Activated T-cell treated with anti-CD3 and anti-CD28 coated beads, Interleukin-2, amount 50 U/mL, for 72 hours (primary cell): Measurements from ENCODE around the gene CCDC167. TPM values are rescaled to one million over a fixed set of nuclear protein-coding genes. Genes with fewer than 3 reads are reported as not detected.
"Not testable (repeated sequence)": the region's sequence is repeated elsewhere in the genome, so short reads cannot be mapped to it uniquely, and the experiment has no call there.

Source experiments
- ATAC-seq, 2 donors: fragments of 150-1000 bp; cut with Tn5 transposase; replicated peaks in 1 of 2; 2 replicates each; pipeline ENCODE4 v1.10.0; 2021; ENCODE audit warnings: moderate library complexity in 2 of 2, mild to moderate bottlenecking in 1 of 2
- DNase-seq, 2 donors: peaks; one replicate each; pipeline ENCODE4 v3.0.0; 2021 to 2022; ENCODE audit warnings: mixed read lengths in 1 of 2
- H3K27ac Mint-ChIP-seq: one replicate; pipeline ENCODE4 v1.8.0; 2022; ENCODE audit warnings: mild to moderate bottlenecking, moderate library complexity, mixed read lengths
- H3K27me3 Mint-ChIP-seq: one replicate; pipeline ENCODE4 v1.8.0; 2022; ENCODE audit warnings: low read depth, mixed read lengths
- H3K36me3 Mint-ChIP-seq, 2 donors: one replicate each; pipeline ENCODE4 v1.8.0; 2022; ENCODE audit warnings: mixed read lengths in 2 of 2, mild to moderate bottlenecking in 1 of 2; ENCODE audit not compliant: insufficient read depth in 2 of 2
- H3K4me1 Mint-ChIP-seq: one replicate; pipeline ENCODE4 v1.8.0; 2022; ENCODE audit warnings: low read depth, mixed read lengths
- H3K4me3 Mint-ChIP-seq, 2 donors: one replicate each; pipeline ENCODE4 v1.8.0; 2022; ENCODE audit warnings: mild to moderate bottlenecking in 2 of 2, mixed read lengths in 2 of 2, moderate library complexity in 2 of 2
- H3K9me3 Mint-ChIP-seq, 2 donors: one replicate each; pipeline ENCODE4 v1.8.0; 2022; ENCODE audit warnings: mixed read lengths in 2 of 2
- total RNA-seq, 2 donors: library from RNA; stranded (reverse); gene quantifications; one replicate each; pipeline ENCODE4 v1.2.3, GENCODE V29; 2022

The CCDC167 gene
- total RNA-seq, 2 donors from 2014 or later = 32.2 to 36.4 TPM

DNA sequence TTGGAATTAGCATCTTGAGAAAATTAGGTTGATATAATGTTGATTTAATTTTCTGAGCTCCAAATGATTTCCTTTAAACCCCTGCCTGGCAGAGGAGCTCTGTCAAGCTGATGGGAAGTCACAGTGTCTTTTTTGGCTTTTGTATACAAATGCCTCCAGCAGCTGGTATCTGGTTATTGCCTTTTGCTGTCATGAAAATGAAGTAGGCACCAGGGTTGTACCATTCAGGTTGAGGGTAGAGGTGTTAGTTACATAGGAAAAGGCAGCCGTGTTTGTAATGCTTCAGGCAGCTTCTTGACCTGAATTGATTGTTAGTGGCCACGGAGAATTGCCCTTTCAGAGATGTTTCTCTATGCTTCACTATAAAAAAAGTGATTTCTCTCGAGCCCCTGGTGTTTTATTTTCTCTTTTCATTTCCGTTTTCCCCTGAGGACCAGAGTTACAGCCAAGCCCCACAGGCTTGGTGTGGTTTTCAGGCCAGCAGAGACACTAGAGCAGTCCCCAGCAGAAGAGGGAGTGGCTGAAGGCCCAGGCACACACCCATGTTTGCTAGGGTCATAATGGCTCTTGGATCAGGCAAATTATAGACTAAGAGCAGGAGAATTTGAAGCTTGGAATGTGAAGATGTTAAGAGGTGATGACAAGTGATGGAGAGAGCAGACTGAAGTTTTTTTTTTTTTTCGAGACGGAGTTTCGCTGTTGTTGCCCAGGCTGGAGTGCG, 45.1 kb downstream of the CCDC167 start:
- no peak for ATAC-seq
- H3K36me3 Mint-ChIP-seq = peaks cover 12 to 36% of the 10 kb centered on the region in 2 donors
- H3K27ac Mint-ChIP-seq = no peak overlapping the region
- peaks cover 23% of the 10 kb centered on the region for H3K4me1 Mint-ChIP-seq
- no peaks in the 10 kb centered on the region for H3K27me3 Mint-ChIP-seq
- H3K9me3 Mint-ChIP-seq = no peaks in the 10 kb centered on the region
- H3K4me3 Mint-ChIP-seq = no peak overlapping the region
- no peak for DNase-seq

DNA sequence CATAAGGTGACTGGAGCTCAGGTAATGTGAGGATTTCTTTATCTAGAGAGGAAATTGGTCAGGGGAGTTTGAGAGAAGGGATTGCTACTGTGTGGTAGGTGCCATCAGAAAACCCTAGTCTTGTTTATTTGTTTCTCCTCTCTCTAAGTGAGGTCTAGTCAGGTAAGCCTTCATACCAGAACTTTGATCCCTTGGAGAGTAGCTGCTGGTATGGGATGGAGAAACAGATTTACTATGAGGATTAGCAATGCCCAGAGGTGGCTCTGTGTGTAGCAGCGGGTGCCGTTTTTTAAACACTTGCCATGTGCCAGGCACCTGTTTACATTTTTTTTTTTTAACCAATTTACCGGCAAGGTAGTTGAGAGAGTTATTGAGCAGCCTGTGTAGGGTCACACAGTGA, 47.2 kb downstream of the CCDC167 start:
- no peak overlapping the region for H3K4me3 Mint-ChIP-seq
- no peak overlapping the region for H3K27ac Mint-ChIP-seq
- no peaks in the 10 kb centered on the region for H3K27me3 Mint-ChIP-seq
- H3K36me3 Mint-ChIP-seq = peaks cover 12 to 28% of the 10 kb centered on the region in 2 donors
- H3K4me1 Mint-ChIP-seq = peaks cover 23% of the 10 kb centered on the region
- DNase-seq (no peak), ATAC-seq (no peak)
- H3K9me3 Mint-ChIP-seq = no peaks in the 10 kb centered on the region

DNA sequence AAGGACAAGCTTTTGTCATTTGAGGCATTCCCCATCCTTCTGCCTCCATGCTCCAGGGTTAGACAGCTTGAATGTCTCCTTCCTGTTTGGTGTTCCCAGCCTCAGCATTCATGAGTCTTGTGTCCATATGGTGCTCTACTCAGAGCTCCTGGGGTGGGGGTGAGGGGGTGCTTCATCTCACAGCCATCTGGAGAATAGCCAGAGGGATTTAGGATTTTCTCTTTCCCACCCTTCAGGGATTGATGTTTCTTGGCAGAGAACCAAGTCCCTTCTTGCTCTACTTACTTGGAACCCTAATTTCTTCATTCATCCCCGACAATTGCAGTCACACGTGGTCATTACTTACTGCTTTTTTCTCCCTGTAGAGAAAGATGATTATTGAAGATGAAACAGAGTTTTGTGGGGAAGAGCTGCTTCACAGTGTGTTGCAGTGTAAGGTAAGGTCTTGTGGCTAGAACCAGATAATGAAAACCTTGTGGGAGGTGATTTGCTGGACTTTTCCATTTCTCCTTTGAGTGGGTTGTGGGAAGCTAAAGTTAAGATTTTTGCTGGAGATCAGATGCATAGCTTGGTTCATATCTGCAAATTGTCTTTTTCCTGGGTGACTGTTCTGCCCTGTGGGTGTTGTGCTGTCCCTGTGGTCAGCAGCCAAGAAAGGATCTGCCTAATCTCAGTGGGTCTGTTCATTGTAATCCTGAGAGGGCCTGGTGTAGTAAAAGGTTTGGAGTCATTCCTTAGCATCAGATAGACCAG, 48.1 kb downstream of the CCDC167 start:
- Mint-ChIP-seq H3K27me3 (no peaks in the 10 kb centered on the region), H3K36me3 (peaks cover 13 to 33% of the 10 kb centered on the region in 2 donors)
- ATAC-seq = peak in 1 of 2 donors; percentile 30

DNA sequence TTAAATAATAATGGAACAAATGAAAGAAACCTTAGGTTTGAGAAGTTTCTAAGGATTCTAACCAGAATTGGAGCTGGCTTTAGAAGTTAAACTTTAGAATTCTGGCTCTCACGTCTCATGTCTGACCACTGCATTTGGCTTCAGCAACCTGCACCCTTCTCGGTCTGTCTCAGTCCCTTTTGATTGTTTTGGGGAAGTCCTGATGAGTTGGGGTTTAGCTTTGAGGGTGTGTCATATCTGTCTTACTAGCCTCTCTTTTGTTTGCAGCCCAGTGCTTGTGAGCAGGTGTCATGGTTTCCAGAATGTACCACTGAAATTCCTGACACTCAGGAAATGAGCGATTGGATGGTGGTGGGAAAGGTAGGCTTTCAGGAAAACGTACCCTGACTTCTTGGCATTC, 49.7 kb downstream of the CCDC167 start:
- no peaks in the 10 kb centered on the region for H3K27me3 Mint-ChIP-seq
- H3K4me3 Mint-ChIP-seq = no peak overlapping the region
- ATAC-seq = peak in 1 of 2 donors; percentile 60
- no peak overlapping the region for H3K27ac Mint-ChIP-seq
- DNase-seq = no peak
- no peaks in the 10 kb centered on the region for H3K9me3 Mint-ChIP-seq
- peaks cover 23% of the 10 kb centered on the region for H3K4me1 Mint-ChIP-seq
- H3K36me3 Mint-ChIP-seq = peaks cover 16 to 31% of the 10 kb centered on the region in 2 donors

More for the DNA sequence above, 48.1 kb downstream of the CCDC167 start:
- DNase-seq = no peak
- peaks cover 23% of the 10 kb centered on the region for H3K4me1 Mint-ChIP-seq
- no peaks in the 10 kb centered on the region for H3K9me3 Mint-ChIP-seq
- no peak overlapping the region for H3K4me3 Mint-ChIP-seq
- H3K27ac Mint-ChIP-seq = no peak overlapping the region

DNA sequence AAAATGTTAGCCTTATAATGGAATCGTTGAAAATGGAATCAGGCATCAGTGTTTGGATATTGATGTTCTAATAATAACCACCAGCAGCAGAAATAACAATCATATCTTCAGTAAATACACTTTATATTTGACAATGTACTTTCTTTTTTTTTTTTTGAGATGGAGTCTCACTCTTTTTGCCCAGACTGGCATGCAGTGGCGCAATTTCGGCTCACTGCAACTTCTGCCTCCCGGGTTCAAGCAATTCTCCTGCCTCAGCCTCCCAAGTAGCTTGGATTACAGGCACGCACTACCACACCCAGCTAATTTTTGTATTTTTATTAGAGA, 56.5 kb downstream of the CCDC167 start:
- not testable (repeated sequence) for H3K27me3 Mint-ChIP-seq, H3K9me3 Mint-ChIP-seq, ATAC-seq, DNase-seq
- H3K4me1 Mint-ChIP-seq = peaks cover 42% of the 10 kb centered on the region
- peak overlapping the region; percentile 68 to 87 for H3K4me3 Mint-ChIP-seq
- H3K27ac Mint-ChIP-seq = peak overlapping the region; percentile 97
- H3K36me3 Mint-ChIP-seq = peaks cover 7 to 26% of the 10 kb centered on the region in 2 donors

DNA sequence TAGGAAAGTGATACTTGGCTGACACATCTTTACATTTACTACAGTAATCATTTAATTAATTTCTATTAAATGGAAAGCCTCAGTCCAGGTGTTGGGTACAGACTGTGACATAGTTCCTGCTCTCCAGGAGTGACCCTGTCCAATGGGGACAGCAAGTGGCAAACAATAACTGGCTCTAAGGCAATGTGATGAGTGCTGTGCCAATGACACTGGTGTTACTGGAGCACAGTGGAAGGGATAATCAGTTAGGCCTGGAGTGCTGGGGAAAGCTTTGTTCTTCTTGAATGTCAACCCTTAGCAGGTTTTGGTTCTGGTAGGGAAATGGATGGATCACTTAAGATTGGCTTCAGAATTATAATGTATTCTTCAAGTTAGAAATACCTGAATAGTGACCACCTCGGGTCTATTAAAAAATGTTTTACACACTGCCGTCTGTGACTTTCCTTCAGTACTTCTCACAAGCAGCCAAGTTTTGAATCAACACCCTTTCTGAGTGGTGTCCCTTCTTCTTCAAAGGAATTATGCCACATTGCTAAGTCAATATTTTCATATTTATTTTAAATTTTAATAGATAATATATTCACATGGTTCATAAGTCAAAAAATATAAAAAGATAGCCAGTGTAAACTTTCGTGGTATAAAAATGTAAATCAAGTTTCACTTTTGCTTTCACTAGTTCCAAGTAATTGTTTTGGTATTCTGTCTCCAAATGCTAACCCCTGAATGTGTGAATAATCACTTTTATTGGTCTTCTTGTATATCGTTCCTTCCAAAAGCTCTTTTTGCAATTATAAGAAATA, 57.1 kb downstream of the CCDC167 start:
- H3K4me3 Mint-ChIP-seq = peak overlapping the region; percentile 68 to 87

DNA sequence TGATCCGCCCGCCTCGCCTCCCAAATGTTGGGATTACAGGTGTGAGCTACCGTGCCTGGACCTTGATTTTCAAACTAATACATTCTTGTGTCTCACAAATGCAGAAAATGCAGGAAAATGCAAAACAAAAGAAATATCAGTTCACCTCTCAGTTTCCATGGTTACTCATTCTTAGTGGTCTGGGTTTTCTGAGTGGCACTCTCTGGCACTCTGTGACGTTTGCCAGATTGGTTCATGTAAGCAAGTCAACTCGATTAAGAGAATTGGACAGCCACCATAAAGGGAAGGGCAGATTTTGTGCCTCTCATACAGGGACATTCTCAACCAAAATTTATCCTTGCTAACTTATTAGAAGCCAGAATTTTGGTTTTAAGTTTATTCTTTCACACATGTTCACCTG, 58.0 kb downstream of the CCDC167 start:
- Mint-ChIP-seq H3K36me3 (peaks cover 7 to 28% of the 10 kb centered on the region in 2 donors), H3K9me3 (no peaks in the 10 kb centered on the region), H3K27ac (peak overlapping the region; percentile 50), H3K4me1 (peaks cover 57% of the 10 kb centered on the region), H3K4me3 (no peak overlapping the region), H3K27me3 (no peaks in the 10 kb centered on the region)
- ATAC-seq = peak; percentile 27 to 61
- DNase-seq = no peak

More for the DNA sequence above, 57.1 kb downstream of the CCDC167 start:
- Mint-ChIP-seq H3K27me3 (no peaks in the 10 kb centered on the region), H3K4me1 (peaks cover 47% of the 10 kb centered on the region), H3K36me3 (peaks cover 10 to 29% of the 10 kb centered on the region in 2 donors), H3K9me3 (no peaks in the 10 kb centered on the region), H3K27ac (peak overlapping the region; percentile 97)
- DNase-seq (no peak), ATAC-seq (peak; percentile 15 to 41)

DNA sequence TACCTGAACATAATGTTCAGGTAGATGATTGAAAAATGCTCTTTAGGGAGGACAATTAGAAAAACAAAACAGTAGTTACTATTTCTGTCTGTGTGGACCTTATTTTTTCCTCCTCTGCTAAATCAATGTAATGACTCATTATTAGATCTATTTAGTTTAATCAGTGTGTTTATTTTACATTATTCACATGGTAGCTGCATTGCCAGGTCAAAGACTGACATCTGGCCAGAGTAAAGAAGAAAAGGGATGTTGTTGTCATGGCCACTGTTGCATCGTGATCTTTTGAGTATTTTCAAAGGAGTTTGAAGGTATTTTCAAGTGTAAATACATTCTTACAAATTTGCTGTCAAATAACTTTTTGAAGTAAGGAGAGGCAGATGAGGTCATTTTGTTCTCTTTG, 60.8 kb downstream of the CCDC167 start:
- no peaks in the 10 kb centered on the region for H3K27me3 Mint-ChIP-seq
- H3K4me3 Mint-ChIP-seq = no peak overlapping the region
- no peaks in the 10 kb centered on the region for H3K9me3 Mint-ChIP-seq
- H3K36me3 Mint-ChIP-seq = peaks cover 10 to 23% of the 10 kb centered on the region in 2 donors
- peaks cover 79% of the 10 kb centered on the region for H3K4me1 Mint-ChIP-seq
- DNase-seq = no peak
- no peak overlapping the region for H3K27ac Mint-ChIP-seq
- no peak for ATAC-seq

DNA sequence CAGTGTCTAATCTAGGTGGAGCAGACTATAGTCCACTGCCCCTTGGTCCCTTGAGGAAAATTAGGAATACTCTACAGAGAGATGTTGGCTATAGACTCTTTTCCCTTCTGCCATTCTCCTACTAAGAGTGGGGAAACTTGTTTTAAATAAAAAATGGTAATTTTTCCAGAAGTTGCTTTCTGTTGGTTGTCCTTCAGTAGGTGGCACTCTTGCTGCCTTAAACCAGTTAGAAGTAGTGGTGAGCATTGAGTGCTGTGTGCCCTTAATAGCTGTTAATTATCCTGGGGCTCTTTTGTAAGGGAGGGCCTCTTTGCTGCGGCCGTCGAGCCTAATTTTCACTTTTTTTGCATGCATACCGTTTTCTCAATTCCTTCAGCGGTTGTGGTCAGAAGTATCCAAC, 63.9 kb downstream of the CCDC167 start:
- no peak overlapping the region for H3K27ac Mint-ChIP-seq
- H3K9me3 Mint-ChIP-seq = no peaks in the 10 kb centered on the region

DNA sequence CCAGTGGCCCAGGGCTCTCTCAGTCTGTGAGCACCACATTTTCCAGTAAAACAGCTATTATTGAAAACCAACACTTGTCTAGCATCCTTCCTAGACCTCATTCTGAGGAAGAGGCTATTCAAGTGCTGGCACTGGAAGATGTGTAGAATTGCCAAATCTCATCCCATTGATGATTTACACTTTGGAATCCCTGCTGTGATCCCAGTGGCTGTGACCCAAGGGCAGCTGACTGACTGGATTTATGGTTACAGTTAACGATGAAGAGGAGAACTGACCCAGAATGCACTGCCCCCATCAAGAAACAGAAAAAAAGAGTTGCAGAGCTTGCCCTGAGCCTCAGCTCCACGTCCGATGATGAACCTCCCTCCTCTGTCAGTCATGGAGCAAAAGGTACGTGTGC, 64.3 kb downstream of the CCDC167 start:
- Mint-ChIP-seq H3K27me3 (no peaks in the 10 kb centered on the region), H3K9me3 (no peaks in the 10 kb centered on the region), H3K4me1 (peaks cover 62% of the 10 kb centered on the region), H3K4me3 (peak overlapping the region in 1 of 2 donors; percentile 51), H3K36me3 (peaks cover 14 to 19% of the 10 kb centered on the region in 2 donors), H3K27ac (peak overlapping the region; percentile 99)
- ATAC-seq (no peak), DNase-seq (no peak)

More for the DNA sequence above, 63.9 kb downstream of the CCDC167 start:
- no peaks in the 10 kb centered on the region for H3K27me3 Mint-ChIP-seq
- peak overlapping the region in 1 of 2 donors; percentile 51 for H3K4me3 Mint-ChIP-seq
- peaks cover 62% of the 10 kb centered on the region for H3K4me1 Mint-ChIP-seq
- H3K36me3 Mint-ChIP-seq = peaks cover 14 to 19% of the 10 kb centered on the region in 2 donors
- no peak for DNase-seq
- ATAC-seq = no peak

DNA sequence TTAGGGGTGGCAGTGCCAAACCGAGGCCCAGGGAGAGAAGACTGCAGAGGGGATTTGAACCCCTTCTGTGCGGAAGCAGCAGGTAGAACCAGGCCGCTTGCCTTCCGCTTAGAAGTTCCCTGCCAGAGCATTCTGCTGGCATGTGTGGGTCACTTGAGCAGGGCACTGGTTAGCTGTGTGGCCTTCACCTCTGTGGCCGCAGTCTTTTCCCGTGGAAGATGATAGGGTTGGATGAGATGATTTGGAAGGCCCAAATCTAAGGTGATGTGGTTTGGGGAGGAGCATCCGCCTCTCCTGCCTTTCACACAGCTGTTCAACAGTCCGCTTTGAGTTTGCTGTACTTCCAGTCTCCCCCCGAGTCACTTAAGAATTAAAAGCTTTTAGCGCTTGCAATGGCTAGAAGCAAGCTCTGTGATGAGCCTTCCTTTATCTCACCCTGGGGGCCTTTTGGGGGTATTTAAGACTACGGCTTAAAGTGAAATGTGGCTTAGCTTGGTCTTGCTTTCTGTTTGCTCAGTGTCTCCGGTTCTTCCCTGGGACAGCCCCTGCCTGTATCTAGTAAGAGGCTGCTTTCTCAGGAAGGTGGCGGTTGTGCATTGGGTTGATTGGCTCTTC, 65.9 kb downstream of the CCDC167 start:
- Mint-ChIP-seq H3K4me1 (peaks cover 52% of the 10 kb centered on the region), H3K27ac (peak overlapping the region; percentile 99), H3K9me3 (no peaks in the 10 kb centered on the region), H3K4me3 (peak overlapping the region; percentile 86 to 95), H3K36me3 (peaks cover 14% of the 10 kb centered on the region in 2 donors), H3K27me3 (no peaks in the 10 kb centered on the region)
- ATAC-seq (peak; percentile 43 to 58), DNase-seq (peak; percentile 53 to 63)
